ENCODE results near the gene PACSIN2. TPM values are rescaled to one million over a fixed set of nuclear protein-coding genes. Genes with fewer than 3 reads are reported as not detected.

PACSIN2 gene
- total RNA-seq, 3 donors from 2014 or later: 132 to 184 (median 152) TPM

DNA sequence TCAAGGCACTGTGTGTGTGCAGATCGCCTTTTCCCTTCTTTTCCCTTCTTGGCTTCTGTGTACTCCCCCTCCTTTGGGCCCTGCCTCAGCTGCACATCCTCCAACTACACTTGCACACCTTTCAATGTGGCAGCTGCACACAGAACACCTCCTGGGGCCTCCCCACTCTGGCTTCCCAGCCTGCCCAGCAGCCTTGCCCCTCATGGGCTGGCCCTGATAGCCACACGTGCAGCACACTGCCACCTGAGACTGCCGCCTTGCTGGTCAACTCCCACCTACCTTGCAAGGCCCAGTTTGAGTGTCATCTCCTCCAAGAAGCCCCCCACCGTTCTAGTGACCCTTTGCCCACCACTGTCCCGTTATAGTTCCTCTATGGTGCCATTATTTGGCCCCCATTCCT is 80.6 kb downstream of the PACSIN2 start:
- TF ChIP-seq, protein P1, sequence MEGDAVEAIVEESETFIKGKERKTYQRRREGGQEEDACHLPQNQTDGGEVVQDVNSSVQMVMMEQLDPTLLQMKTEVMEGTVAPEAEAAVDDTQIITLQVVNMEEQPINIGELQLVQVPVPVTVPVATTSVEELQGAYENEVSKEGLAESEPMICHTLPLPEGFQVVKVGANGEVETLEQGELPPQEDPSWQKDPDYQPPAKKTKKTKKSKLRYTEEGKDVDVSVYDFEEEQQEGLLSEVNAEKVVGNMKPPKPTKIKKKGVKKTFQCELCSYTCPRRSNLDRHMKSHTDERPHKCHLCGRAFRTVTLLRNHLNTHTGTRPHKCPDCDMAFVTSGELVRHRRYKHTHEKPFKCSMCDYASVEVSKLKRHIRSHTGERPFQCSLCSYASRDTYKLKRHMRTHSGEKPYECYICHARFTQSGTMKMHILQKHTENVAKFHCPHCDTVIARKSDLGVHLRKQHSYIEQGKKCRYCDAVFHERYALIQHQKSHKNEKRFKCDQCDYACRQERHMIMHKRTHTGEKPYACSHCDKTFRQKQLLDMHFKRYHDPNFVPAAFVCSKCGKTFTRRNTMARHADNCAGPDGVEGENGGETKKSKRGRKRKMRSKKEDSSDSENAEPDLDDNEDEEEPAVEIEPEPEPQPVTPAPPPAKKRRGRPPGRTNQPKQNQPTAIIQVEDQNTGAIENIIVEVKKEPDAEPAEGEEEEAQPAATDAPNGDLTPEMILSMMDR (IDR thresholded peaks at IDR 0.05): no peak
- no peaks in the 10 kb centered on the region for H3K9me3 ChIP-seq
- H3K36me3 ChIP-seq (ENCODE audit: low read depth): no peaks in the 10 kb centered on the region
- peaks cover 43% of the 10 kb centered on the region for H3K4me1 ChIP-seq (ENCODE audit: low read depth)
- ATAC-seq: no peak
- DNase-seq: no peak
- H3K4me3 ChIP-seq: no peak overlapping the region
- intact Hi-C loops (cut with DNase I, micrococcal nuclease): no loop called here

DNA sequence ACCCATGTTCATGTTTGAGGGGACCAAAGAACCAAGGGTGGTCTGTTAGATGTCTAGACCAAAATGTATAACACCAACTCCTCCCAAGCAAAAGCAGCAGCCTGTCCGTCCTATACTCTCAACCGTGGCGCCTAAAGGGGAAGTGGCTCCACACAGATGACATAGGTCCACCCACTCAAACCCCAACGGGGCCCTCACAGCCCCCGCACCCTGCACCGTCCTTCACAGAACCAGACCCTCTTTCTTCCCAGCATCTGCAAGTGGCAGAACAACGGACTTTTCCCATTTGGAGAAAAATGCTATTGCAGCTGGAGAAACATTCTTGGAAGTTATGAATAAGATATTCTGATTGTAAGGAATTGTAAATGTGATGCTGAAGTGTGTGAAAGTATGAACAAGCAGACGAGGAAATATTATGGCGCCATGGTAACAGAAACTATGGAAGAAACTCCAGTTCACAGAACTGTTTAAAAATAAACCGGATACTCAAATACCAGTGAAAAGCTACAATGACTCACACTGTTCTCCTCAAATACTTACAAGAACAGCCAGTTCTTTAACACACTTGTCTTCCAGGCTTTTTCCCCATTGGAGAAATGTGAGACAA is 81.4 kb downstream of the PACSIN2 start:
- DNase-seq (no peak), ATAC-seq (peak; percentile 37)
- H3K4me1 ChIP-seq (ENCODE audit: low read depth): peaks cover 36% of the 10 kb centered on the region
- H3K4me3 ChIP-seq: no peak overlapping the region
- H3K36me3 ChIP-seq (ENCODE audit: low read depth): no peaks in the 10 kb centered on the region
- H3K9me3 ChIP-seq: no peaks in the 10 kb centered on the region
- TF ChIP-seq, protein P1 (IDR thresholded peaks at IDR 0.05): no peak
- intact Hi-C loops (cut with DNase I, micrococcal nuclease): no loop called here

DNA sequence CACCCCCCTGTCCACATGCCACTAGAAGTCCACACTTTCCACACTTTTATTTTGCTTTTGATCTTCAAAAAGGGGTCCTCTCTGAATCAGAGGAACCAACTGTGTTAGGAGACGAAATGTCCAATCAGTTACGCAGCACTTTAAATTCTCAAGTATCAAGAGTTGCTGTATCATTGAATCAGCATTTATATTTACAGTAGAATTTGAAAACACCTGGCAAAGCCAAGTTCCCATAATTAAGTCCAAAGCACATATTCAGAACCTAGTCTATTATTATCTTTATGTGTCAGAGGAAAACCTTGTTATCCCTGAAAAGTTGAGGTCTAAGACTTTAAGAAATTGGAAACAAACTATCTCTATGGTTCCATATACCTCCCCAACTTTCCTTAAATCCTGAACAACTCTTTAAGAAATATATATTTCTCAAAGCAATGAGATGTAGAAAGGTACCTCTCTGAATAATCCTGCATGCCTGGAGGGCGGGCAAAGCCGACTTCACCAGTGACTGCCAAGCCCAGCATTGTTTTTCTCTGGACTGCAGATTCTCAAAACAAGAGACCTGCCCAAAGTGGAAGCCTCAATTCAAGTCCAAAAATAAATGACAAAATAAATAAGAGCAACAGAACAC is 82.0 kb downstream of the PACSIN2 start:
- DNase-seq: no peak
- H3K36me3 ChIP-seq (ENCODE audit: low read depth): no peaks in the 10 kb centered on the region
- peaks cover 31% of the 10 kb centered on the region for H3K4me1 ChIP-seq (ENCODE audit: low read depth)
- intact Hi-C loops (cut with DNase I, micrococcal nuclease): no loop called here
- no peak for ATAC-seq
- no peak overlapping the region for H3K4me3 ChIP-seq
- TF ChIP-seq, protein P1 (IDR thresholded peaks at IDR 0.05): no peak
- no peaks in the 10 kb centered on the region for H3K9me3 ChIP-seq

DNA sequence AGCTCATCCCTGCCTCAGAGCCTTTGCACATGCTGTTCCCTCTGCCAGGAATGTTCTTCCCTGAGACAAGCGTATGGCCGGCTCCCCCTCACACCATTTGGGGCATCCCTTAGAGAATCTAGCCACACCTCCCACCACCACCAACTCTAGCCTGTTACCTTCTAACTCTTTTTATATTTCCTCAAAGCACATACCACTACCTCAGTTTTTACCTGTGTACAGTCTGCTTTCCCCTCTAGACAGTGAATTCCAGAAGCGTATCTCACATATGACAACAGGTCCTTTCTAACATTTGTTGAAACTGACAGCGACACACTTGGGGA is 82.8 kb downstream of the PACSIN2 start:
- Histone ChIP-seq H3K4me1 (ENCODE audit: low read depth) (peaks cover 22% of the 10 kb centered on the region), H3K36me3 (ENCODE audit: low read depth) (no peaks in the 10 kb centered on the region), H3K4me3 (no peak overlapping the region), H3K9me3 (no peaks in the 10 kb centered on the region)
- DNase-seq: no peak
- TF ChIP-seq, protein P1 (IDR thresholded peaks at IDR 0.05): no peak
- ATAC-seq: no peak
- intact Hi-C loops (cut with DNase I, micrococcal nuclease): no loop called here

DNA sequence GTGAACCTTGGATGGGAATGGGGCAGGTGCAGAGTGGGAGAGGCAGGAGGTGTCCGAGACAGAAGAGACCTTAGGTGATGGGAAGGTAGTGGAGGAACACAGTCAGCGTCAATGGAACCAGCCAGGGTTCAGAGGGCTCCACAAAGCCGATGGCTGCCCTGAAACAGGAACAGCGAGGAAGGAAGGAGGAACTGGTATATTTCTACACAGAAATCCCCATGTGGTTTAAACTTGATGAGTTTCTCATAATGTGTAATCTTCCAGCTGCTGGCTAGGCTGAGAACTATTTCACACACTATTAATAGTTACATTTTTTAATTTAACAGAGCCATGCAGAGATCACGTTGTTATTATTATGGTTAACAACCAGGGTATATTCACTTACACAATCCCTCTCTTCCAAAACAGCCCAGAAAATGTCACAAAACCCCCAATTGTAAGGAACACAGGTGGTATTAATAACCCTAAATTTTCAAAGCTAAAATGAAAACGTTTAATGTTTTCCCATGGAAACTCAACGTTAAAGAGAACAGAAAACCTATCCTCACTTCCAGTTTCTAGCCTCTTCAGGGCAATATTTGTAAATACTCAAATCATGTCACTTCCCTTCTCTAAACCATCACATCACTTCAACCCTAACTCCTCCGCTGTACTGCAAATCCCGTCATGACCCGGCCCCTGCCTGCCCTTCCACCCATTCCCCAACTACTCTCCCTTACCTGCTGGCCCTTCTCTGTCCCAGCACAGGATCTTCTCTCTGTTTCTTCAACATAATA is 83.3 kb downstream of the PACSIN2 start:
- H3K4me3 ChIP-seq: no peak overlapping the region
- H3K9me3 ChIP-seq: no peaks in the 10 kb centered on the region
- TF ChIP-seq, protein P1 (IDR thresholded peaks at IDR 0.05): no peak
- intact Hi-C loops (cut with DNase I, micrococcal nuclease): no loop called here
- peak; percentile 44 for ATAC-seq
- no peak for DNase-seq
- peaks cover 18% of the 10 kb centered on the region for H3K4me1 ChIP-seq (ENCODE audit: low read depth)
- no peaks in the 10 kb centered on the region for H3K36me3 ChIP-seq (ENCODE audit: low read depth)

All from mucosa of descending colon (tissue), 3 donors.